Stomach (tissue), 4 donors: Measurements from ENCODE around the gene RERE.

Experiments used
- CTCF ChIP-seq, 7 experiments: fragments of 450-650 bp in 4 of 7; fragments of 200-600 bp in 3 of 7; sonication (generic) in 3 of 7; IDR thresholded peaks; one replicate each; pipeline ENCODE4 v1.5.1; 2016 to 2019; ENCODE audit warnings: antibody characterized with exemption in 7 of 7, control low read depth in 2 of 7, mild to moderate bottlenecking in 1 of 7
- POLR2AphosphoS5 ChIP-seq, 3 donors: sonication (generic); formaldehyde crosslinking; IDR thresholded peaks; one replicate each; pipeline ENCODE4 v1.6.1; 2016; ENCODE audit warnings: antibody characterized with exemption in 3 of 3

- TF ChIP-seq POLR2AphosphoS5 (IDR thresholded peaks at IDR 0.05) (no peak), CTCF (IDR thresholded peaks at IDR 0.05) (no peak)
These were observed 49.5 kb upstream of the RERE start for GRCh38 chr1:8866792-8867415.
